SU-DHL-6 (cell line): ENCODE results near the gene FAM200A.

ENCODE experiments used
- H2AFZ ChIP-seq: fragments of 200-600 bp; sonication (generic); 2 replicates; pipeline ENCODE4 v1.6.1; 2014; ENCODE audit warnings: low read depth, mild to moderate bottlenecking, moderate library complexity, mixed read lengths, antibody characterized with exemption, low read length; ENCODE audit not compliant: severe bottlenecking
- H3F3A ChIP-seq: fragments of 200-600 bp; shearing (Covaris generic); 2 replicates; pipeline ENCODE4 v1.6.0; 2016; ENCODE audit warnings: antibody characterized with exemption, mild to moderate bottlenecking; ENCODE audit not compliant: insufficient read depth
- H3K27ac ChIP-seq: fragments of 200-600 bp; sonication (generic); 2 replicates; pipeline ENCODE4 v1.5.1; 2016; ENCODE audit warnings: low read depth, mild to moderate bottlenecking, low read length, moderate library complexity, mixed read lengths
- H3K27me3 ChIP-seq: fragments of 200-600 bp; sonication (generic), shearing (Covaris generic); 2 replicates; pipeline ENCODE4 v1.6.0; 2014; ENCODE audit warnings: mild to moderate bottlenecking, low read length
- H3K36me3 ChIP-seq: fragments of 200-600 bp; sonication (generic); 2 replicates; pipeline ENCODE4 v1.6.1; 2014; ENCODE audit warnings: mild to moderate bottlenecking, low read length, mixed read lengths
- H3K4me2 ChIP-seq: fragments of 300-600, 200-600 bp; shearing (Covaris generic), sonication (generic); 2 replicates; pipeline ENCODE4 v1.6.0; 2014; ENCODE audit warnings: low read length, low read depth, mild to moderate bottlenecking; ENCODE audit not compliant: poor library complexity, severe bottlenecking
- H3K4me3 ChIP-seq: fragments of 200-600 bp; sonication (generic); 2 replicates; pipeline ENCODE4 v1.5.1; 2014; ENCODE audit warnings: antibody characterized with exemption, low read length, mild to moderate bottlenecking, mixed read lengths; ENCODE audit not compliant: insufficient read depth, poor library complexity, severe bottlenecking
- H3K79me2 ChIP-seq: fragments of 200-600 bp; sonication (generic); 2 replicates; pipeline ENCODE4 v1.6.1; 2014; ENCODE audit warnings: mild to moderate bottlenecking, low read length, moderate library complexity; ENCODE audit not compliant: insufficient read depth
- H3K9ac ChIP-seq: fragments of 200-600 bp; sonication (generic); 2 replicates; pipeline ENCODE4 v1.7.0; 2014; ENCODE audit warnings: mild to moderate bottlenecking, low read length
- H3K9me2 ChIP-seq: fragments of 200-600 bp; sonication (generic); replicated peaks from 2 replicates; pipeline ENCODE4 v1.6.1; 2014; ENCODE audit warnings: low read length; ENCODE audit not compliant: insufficient read depth
- H3K9me3 ChIP-seq: fragments of 200-600 bp; sonication (generic); 2 replicates; pipeline ENCODE4 v1.6.1; 2014; ENCODE audit warnings: low read length, mixed read lengths; ENCODE audit not compliant: insufficient read depth
- H4K20me1 ChIP-seq: fragments of 200-600 bp; sonication (generic); 2 replicates; pipeline ENCODE4 v1.6.1; 2014; ENCODE audit warnings: low read depth, mild to moderate bottlenecking, antibody characterized with exemption, low read length, moderate library complexity, mixed read lengths
- EZH2phosphoT487 ChIP-seq: fragments of 200-600 bp; sonication (generic), shearing (Covaris generic); conservative IDR thresholded peaks from 2 replicates; pipeline ENCODE4 v1.6.1; 2018; ENCODE audit warnings: mild to moderate bottlenecking, antibody characterized with exemption, low read length, moderate library complexity, mixed read lengths
- TF ChIP-seq, protein P1 (sequence below): fragments of 200-600 bp; sonication (generic); IDR thresholded peaks from one replicate; pipeline ENCODE4 v1.5.1; 2017; ENCODE audit warnings: antibody characterized with exemption, mild to moderate bottlenecking, low read length, moderate library complexity; ENCODE audit not compliant: insufficient read depth, poor library complexity, severe bottlenecking

Gene FAM200A

GRCh38 chr7:99500637-99501009 lies 51.3 kb downstream of the FAM200A start:
- Histone ChIP-seq H3K9ac (peak overlapping the region; percentile 77), H2AFZ (peak overlapping the region; percentile 69), H3K9me2 (no peaks in the 10 kb centered on the region), H3K79me2 (peaks cover 61% of the 10 kb centered on the region), H3F3A (peaks cover 32% of the 10 kb centered on the region), H3K4me3 (peak overlapping the region; percentile 82), H3K9me3 (no peaks in the 10 kb centered on the region), H3K27me3 (no peaks in the 10 kb centered on the region), H4K20me1 (peaks cover 6% of the 10 kb centered on the region; the same call in 1 of the 2 replicates), H3K36me3 (no peaks in the 10 kb centered on the region), H3K27ac (peak overlapping the region; percentile 73; the same call in 1 of the 2 replicates), H3K4me2 (peak overlapping the region; percentile 89)
- no peak for TF ChIP-seq EZH2phosphoT487
- TF ChIP-seq, protein P1, sequence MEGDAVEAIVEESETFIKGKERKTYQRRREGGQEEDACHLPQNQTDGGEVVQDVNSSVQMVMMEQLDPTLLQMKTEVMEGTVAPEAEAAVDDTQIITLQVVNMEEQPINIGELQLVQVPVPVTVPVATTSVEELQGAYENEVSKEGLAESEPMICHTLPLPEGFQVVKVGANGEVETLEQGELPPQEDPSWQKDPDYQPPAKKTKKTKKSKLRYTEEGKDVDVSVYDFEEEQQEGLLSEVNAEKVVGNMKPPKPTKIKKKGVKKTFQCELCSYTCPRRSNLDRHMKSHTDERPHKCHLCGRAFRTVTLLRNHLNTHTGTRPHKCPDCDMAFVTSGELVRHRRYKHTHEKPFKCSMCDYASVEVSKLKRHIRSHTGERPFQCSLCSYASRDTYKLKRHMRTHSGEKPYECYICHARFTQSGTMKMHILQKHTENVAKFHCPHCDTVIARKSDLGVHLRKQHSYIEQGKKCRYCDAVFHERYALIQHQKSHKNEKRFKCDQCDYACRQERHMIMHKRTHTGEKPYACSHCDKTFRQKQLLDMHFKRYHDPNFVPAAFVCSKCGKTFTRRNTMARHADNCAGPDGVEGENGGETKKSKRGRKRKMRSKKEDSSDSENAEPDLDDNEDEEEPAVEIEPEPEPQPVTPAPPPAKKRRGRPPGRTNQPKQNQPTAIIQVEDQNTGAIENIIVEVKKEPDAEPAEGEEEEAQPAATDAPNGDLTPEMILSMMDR = no peak

DNA sequence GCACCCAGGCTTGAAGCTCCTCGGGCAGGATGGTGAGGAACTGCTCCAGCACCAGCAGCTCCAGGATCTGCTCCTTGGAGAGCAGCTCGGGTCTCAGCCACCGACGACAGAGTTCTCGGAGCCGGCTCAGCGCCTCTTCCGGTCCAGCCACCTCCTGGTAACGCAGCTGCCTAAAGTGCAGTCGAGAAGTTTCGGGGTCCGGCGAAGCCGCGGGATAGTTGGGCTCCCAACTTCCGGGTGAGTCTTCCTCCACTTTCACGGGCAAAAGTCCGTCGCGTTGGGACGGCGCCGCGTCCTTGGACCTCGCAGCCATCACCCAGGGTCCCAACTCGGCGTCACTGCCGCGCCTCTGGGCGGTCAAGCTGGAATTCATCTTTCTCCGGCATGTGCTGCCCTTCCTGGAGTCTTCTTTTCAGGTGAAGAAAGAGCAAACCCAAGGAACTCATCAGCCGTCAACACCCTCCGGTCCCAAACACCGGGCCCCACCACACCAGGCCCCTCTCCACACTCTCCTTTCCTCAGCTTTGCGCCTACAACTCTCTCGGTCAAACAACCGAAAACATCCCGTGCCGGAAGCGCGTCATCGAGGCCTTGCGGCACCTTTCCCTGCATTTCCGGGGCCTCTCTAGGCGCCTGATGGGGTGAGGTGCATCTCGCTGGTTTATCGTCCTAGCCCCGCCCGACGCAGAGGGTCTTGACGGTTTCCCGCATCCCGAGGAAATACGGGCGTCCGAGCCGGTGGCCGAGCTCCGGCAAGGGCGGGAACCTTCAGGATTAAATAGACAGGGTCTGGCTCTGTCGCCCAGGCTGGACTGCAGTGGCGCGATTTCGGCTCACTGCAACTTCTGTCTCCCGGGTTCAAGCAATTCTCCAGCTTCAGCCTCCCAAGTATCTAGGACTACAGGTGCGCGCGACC lies 51.9 kb downstream of the FAM200A start, which contains the start of gene ZNF394:
ZNF394 (minus strand) TSS at position 561 of the 916 bp plus-strand sequence; CDS start at position 373, 188 bp downstream.
- TF ChIP-seq, protein P1 = no peak
- TF ChIP-seq EZH2phosphoT487 = no peak
- peaks cover 6% of the 10 kb centered on the region; the same call in 1 of the 2 replicates for H4K20me1 ChIP-seq

GRCh38 chr7:99499371-99499720 lies 52.6 kb downstream of the FAM200A start:
- Histone ChIP-seq H3K4me3 (peak overlapping the region; percentile 82), H3K9me3 (peaks cover 2% of the 10 kb centered on the region; the same call in 1 of the 2 replicates), H3F3A (peaks cover 32% of the 10 kb centered on the region), H3K27ac (peak overlapping the region; percentile 73), H4K20me1 (peaks cover 6% of the 10 kb centered on the region; the same call in 1 of the 2 replicates), H3K79me2 (peaks cover 66% of the 10 kb centered on the region), H3K27me3 (no peaks in the 10 kb centered on the region), H3K9me2 (no peaks in the 10 kb centered on the region), H3K36me3 (peaks cover 7% of the 10 kb centered on the region), H2AFZ (peak overlapping the region; percentile 69), H3K4me2 (peak overlapping the region; percentile 89), H3K9ac (peak overlapping the region; percentile 77)
- TF ChIP-seq, protein P1 = no peak
- TF ChIP-seq EZH2phosphoT487 = no peak

More for the DNA sequence above, 51.9 kb downstream of the FAM200A start, which contains the start of gene ZNF394:
- Histone ChIP-seq H3K4me3 (peak within 1 kb of the TSS; percentile 82), H3K9me2 (no peaks in the 10 kb centered on the region), H3K9me3 (no peaks in the 10 kb centered on the region), H3F3A (peaks cover 32% of the 10 kb centered on the region), H3K79me2 (peaks cover 61% of the 10 kb centered on the region), H3K27ac (peak within 1 kb of the TSS; percentile 73), H3K9ac (peak within 1 kb of the TSS; percentile 77), H3K36me3 (peaks cover 3% of the 10 kb centered on the region; the same call in 1 of the 2 replicates), H3K4me2 (peak within 1 kb of the TSS; percentile 89), H3K27me3 (no peaks in the 10 kb centered on the region), H2AFZ (peak within 1 kb of the TSS; percentile 69)
